Naive thymus-derived CD8-positive, alpha-beta T cell (primary cell): ENCODE data around the gene C6orf62. TPM values are rescaled to one million over a fixed set of nuclear protein-coding genes. Genes with fewer than 3 reads are reported as not detected.
"Not testable (repeated sequence)": the region's sequence is repeated elsewhere in the genome, so short reads cannot be mapped to it uniquely, and the experiment has no call there.

Experiments used
- ATAC-seq, 2 donors: fragments of 150-1000 bp; cut with Tn5 transposase in 1 of 2; sonication (Bioruptor Pico), chemical (Tn5 transposase) in 1 of 2; 1 replicate in 1 of 2; 2 replicates in 1 of 2; pipeline ENCODE4 v1.10.0; 2021; ENCODE audit warnings: mild to moderate bottlenecking in 2 of 2, moderate library complexity in 2 of 2
- POLR2A ChIA-PET: fragments of 350-600 bp; sonication (Branson Sonifier 250); formaldehyde crosslinking; loops from one replicate; lab custom pipeline; 2021; ENCODE audit warnings: antibody characterized with exemption; lab: Charles Lee
- DNase-seq, 10 donors: peaks; one replicate each; pipeline versions ENCODE4 v3.0.0 to v3.0.0-alpha.2; 2020 to 2022
- H3K27ac Mint-ChIP-seq, 10 donors: one replicate each; pipeline ENCODE4 v1.8.0; 2020 to 2022; ENCODE audit warnings: mild to moderate bottlenecking in 10 of 10, mixed read lengths in 10 of 10, moderate library complexity in 4 of 10, inconsistent platforms in 1 of 10
- H3K27me3 Mint-ChIP-seq, 5 donors: one replicate each; pipeline ENCODE4 v1.8.0; 2021 to 2022; ENCODE audit warnings: mixed read lengths in 5 of 5
- H3K36me3 Mint-ChIP-seq, 3 donors: one replicate each; pipeline ENCODE4 v1.8.0; 2020 to 2022; ENCODE audit warnings: mixed read lengths in 3 of 3, mild to moderate bottlenecking in 2 of 3, inconsistent platforms in 1 of 3
- H3K4me1 Mint-ChIP-seq, 4 donors: one replicate each; pipeline ENCODE4 v1.8.0; 2021 to 2022; ENCODE audit warnings: mixed read lengths in 4 of 4
- H3K4me3 Mint-ChIP-seq, 10 donors: one replicate each; pipeline ENCODE4 v1.8.0; 2020 to 2022; ENCODE audit warnings: mild to moderate bottlenecking in 10 of 10, mixed read lengths in 10 of 10, moderate library complexity in 6 of 10, inconsistent platforms in 1 of 10
- H3K9me3 Mint-ChIP-seq, 9 donors: one replicate each; pipeline ENCODE4 v1.8.0; 2020 to 2022; ENCODE audit warnings: mixed read lengths in 9 of 9, mild to moderate bottlenecking in 3 of 9, inconsistent platforms in 1 of 9, moderate library complexity in 1 of 9
- polyA plus RNA-seq, 3 donors: library from polyadenylated mRNA; unstranded; fragments of 300-500 nt; fragmentation: Illumina TruSeq; gene quantifications; one replicate each; pipeline ENCODE4 v1.2.3, GENCODE V29; 2021
- total RNA-seq, 8 experiments: library from RNA in 2 of 8; stranded (reverse) in 2 of 8; gene quantifications; one replicate each; pipeline ENCODE4 v1.2.3 and lab custom pipeline; 2021 to 2026

Gene C6orf62
- total and polyA plus RNA-seq, 5 experiments from 2014 or later, result 81.5 to 190 (median 126) TPM

DNA sequence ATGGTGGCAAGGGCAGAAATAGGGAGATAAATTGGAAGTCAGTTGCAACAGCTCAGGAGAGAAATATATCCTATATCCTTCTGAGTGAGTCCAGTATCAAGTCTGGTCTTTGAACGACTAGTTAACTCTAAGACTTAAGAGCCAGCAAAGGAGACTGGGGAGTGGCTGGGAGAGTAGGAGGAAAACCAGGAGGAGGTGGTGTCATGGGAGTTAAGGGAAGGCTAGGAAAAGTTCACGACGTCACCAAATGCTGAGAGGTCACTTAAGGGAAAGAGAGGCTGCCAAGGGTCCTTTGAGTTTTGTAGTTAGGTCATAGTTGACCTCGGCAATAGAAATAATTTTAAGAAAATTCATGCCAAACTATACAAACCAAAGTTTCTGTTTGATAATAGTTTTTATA, 27.0 kb downstream of the C6orf62 start:
- peaks cover 4 to 9% (median 4%) of the 10 kb centered on the region in 3 donors for H3K36me3 Mint-ChIP-seq
- ATAC-seq, result no peak
- H3K4me1 Mint-ChIP-seq, result peaks cover 14 to 21% (median 17%) of the 10 kb centered on the region in 4 donors
- POLR2A ChIA-PET, result no interaction called here
- H3K9me3 Mint-ChIP-seq, result no peaks in the 10 kb centered on the region
- no peak for DNase-seq
- H3K27me3 Mint-ChIP-seq, result no peaks in the 10 kb centered on the region
- peak overlapping the region in 7 of 10 donors; percentile 27 to 89 (median 67) for H3K27ac Mint-ChIP-seq
- no peak overlapping the region for H3K4me3 Mint-ChIP-seq

GRCh38 chr6:24691550-24691949, 27.4 kb downstream of the C6orf62 start:
- H3K27me3 Mint-ChIP-seq, result no peaks in the 10 kb centered on the region
- ATAC-seq, result no peak
- H3K27ac Mint-ChIP-seq, result peak overlapping the region in 4 of 10 donors; percentile 52 to 89 (median 76)
- H3K36me3 Mint-ChIP-seq, result peaks cover 4 to 14% (median 6%) of the 10 kb centered on the region in 3 donors
- POLR2A ChIA-PET, result no interaction called here
- H3K9me3 Mint-ChIP-seq, result no peaks in the 10 kb centered on the region
- no peak for DNase-seq
- no peak overlapping the region for H3K4me3 Mint-ChIP-seq
- H3K4me1 Mint-ChIP-seq, result peaks cover 14 to 21% (median 17%) of the 10 kb centered on the region in 4 donors

DNA sequence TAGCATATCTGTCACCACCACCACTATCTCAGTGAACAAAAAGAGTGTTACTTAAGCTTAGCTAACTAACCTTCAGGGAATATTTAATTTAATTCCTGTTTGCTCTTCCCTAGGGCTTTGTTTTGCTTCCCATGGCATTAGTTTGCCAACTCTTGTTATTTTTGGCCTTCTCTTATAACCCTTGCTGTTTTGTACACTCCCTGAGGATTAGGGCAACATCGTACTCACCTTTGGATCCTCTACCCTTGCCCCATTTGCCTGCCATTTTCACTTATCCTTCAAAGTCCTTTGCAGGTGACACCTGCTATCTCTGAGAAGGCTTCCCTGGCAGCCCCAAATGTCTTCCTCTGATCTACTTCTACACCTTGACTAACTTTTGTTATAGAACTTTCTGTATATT, 28.4 kb downstream of the C6orf62 start:
- Mint-ChIP-seq H3K4me3 (no peak overlapping the region), H3K27ac (peak overlapping the region in 2 of 10 donors; percentile 35 to 52), H3K27me3 (no peaks in the 10 kb centered on the region), H3K4me1 (peaks cover 13 to 19% (median 16%) of the 10 kb centered on the region in 4 donors), H3K9me3 (no peaks in the 10 kb centered on the region), H3K36me3 (peaks cover 4 to 15% (median 6%) of the 10 kb centered on the region in 3 donors)
- no peak for ATAC-seq
- no peak for DNase-seq
- POLR2A ChIA-PET, result no interaction called here

DNA sequence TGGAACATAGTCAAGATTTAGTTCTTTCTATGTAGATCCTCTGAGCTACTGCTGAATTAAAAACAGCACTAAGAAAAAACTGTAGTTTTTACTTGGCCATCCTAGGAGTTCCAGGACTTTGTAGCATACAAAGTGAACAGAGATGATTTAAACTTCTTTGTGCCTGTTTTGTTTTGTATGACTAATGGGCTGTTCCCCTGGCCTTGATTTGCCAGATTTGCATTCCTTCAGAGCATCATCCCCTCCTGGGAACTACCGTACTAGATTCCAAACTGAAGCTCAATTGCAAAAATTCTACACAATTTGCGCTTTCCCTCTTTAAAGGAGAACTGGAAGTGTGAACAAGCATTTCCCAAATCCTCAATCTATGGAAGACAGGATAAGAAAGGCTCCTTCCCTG, 29.0 kb downstream of the C6orf62 start:
- ATAC-seq (no peak), DNase-seq (no peak)
- H3K36me3 Mint-ChIP-seq, result peaks cover 4 to 15% (median 6%) of the 10 kb centered on the region in 3 donors
- POLR2A ChIA-PET, result no interaction called here
- H3K27me3 Mint-ChIP-seq, result no peaks in the 10 kb centered on the region
- peaks cover 9 to 15% (median 13%) of the 10 kb centered on the region in 4 donors for H3K4me1 Mint-ChIP-seq
- no peaks in the 10 kb centered on the region for H3K9me3 Mint-ChIP-seq
- no peak overlapping the region for H3K27ac Mint-ChIP-seq
- H3K4me3 Mint-ChIP-seq, result no peak overlapping the region

DNA sequence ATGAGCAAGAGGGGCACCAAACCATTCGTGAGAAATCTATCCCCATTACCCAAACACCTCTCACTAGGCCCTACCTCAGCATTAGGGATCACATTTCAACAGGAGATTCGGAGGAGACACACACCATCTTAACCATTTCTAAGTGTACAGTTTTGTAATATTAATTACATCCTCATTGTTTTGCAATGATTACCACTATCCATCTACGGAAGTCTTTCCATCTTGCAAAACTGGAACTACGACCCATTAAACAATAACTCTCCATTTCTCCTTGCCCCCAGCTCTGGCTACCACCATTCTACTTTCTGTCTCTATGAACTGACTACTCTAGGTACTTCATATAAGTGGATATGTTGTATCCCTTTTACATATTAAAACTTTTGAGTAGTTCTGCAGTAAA, 32.0 kb downstream of the C6orf62 start:
- Mint-ChIP-seq H3K9me3 (no peaks in the 10 kb centered on the region), H3K4me1 (peaks cover under 1 to 8% (median 6%) of the 10 kb centered on the region in 4 donors), H3K27ac (peak overlapping the region in 1 of 10 donors; percentile 63), H3K4me3 (no peak overlapping the region), H3K27me3 (no peaks in the 10 kb centered on the region), H3K36me3 (peaks cover 4 to 19% (median 11%) of the 10 kb centered on the region in 3 donors)
- DNase-seq, result no peak
- POLR2A ChIA-PET, result no interaction called here
- no peak for ATAC-seq

GRCh38 chr6:24686408-24686807, 32.5 kb downstream of the C6orf62 start:
- no peak for ATAC-seq
- H3K9me3 Mint-ChIP-seq, result no peaks in the 10 kb centered on the region

DNA sequence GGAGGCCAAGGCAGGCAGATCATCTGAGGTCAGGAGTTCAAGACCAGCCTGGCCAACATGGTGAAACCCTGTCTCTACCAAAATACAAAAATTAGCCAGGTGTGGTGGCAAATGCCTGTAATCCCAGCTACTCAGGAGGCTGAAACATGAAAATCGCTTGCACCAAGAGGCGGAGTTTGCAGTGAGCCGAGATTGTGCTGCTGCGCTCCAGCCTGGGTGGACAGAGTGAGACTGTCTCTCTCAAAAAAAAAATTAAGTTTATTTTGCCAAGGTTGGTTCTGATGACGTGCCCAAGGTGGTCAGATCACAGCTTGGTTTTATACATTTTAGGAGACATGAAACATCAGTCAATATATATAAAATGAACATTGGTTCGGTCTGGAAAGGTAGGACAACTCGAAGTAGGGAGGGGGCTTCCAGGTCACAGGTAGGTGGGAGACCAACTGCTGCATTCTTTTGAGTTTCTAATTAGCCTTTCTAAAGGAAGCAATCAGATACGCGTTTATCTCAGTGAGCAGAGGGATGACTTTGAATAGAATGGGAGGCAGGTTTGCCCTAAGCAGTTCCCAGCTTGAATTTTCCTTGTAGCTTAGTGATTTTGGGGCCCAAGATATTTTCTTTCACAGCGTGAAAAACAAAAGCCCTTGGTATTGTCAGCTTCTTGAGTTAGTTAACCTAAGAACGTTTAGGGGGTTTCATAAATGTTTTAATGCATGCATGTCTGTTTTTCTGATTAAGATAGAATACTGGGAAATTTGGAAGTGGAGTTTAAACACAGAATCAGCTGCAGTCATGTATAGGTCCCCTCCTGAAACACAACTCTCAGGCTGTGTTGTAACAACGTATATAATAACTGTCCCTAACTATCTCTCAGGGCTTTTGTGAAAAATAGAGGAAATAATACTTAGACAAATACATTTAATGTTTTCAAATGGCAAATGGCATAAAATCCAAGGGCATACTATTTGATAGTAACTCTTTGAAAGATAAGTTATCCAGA, 35.4 kb downstream of the C6orf62 start:
- H3K4me1 Mint-ChIP-seq, result peaks cover 0 to 10% (median 2%) of the 10 kb centered on the region in 4 donors
- no peak overlapping the region for H3K27ac Mint-ChIP-seq
- ATAC-seq (no peak), DNase-seq (no peak)
- no peaks in the 10 kb centered on the region for H3K27me3 Mint-ChIP-seq
- POLR2A ChIA-PET, result no interaction called here
- peaks cover 4 to 23% (median 13%) of the 10 kb centered on the region in 3 donors for H3K36me3 Mint-ChIP-seq
- H3K9me3 Mint-ChIP-seq, result no peaks in the 10 kb centered on the region
- H3K4me3 Mint-ChIP-seq, result no peak overlapping the region

More at GRCh38 chr6:24686408-24686807, 32.5 kb downstream of the C6orf62 start:
- H3K4me1 Mint-ChIP-seq, result peaks cover 0 to 7% (median 1%) of the 10 kb centered on the region in 4 donors
- DNase-seq, result no peak
- no peak overlapping the region for H3K4me3 Mint-ChIP-seq
- H3K36me3 Mint-ChIP-seq, result peaks cover 4 to 22% (median 13%) of the 10 kb centered on the region in 3 donors
- no peaks in the 10 kb centered on the region for H3K27me3 Mint-ChIP-seq
- peak overlapping the region in 1 of 10 donors; percentile 63 for H3K27ac Mint-ChIP-seq
- POLR2A ChIA-PET, result no interaction called here

DNA sequence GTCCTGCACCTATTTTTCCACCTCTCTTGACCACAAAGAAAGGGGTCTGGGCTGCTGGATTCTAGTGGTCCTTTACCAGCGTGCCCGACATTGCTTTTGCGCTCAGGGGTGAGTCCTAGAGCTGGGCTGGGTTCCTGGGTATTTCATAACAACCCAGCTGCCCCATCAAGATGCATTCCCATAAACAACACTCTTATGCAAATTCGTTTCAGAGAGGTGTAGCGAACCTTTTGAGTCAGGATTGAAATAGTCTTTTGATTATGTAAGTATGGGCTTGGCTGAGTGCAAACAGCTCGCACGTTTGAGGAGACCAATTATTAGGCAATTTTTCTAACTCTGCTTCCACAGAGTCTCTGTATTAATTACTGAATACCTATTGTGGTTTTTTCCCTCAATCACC, 38.4 kb downstream of the C6orf62 start:
- Mint-ChIP-seq H3K36me3 (peaks cover 0 to 8% (median 7%) of the 10 kb centered on the region in 3 donors), H3K27ac (no peak overlapping the region), H3K9me3 (no peaks in the 10 kb centered on the region), H3K27me3 (no peaks in the 10 kb centered on the region), H3K4me1 (peaks cover 0 to 9% (median 2%) of the 10 kb centered on the region in 4 donors), H3K4me3 (no peak overlapping the region)
- POLR2A ChIA-PET, result no interaction called here
- ATAC-seq (no peak), DNase-seq (no peak)

DNA sequence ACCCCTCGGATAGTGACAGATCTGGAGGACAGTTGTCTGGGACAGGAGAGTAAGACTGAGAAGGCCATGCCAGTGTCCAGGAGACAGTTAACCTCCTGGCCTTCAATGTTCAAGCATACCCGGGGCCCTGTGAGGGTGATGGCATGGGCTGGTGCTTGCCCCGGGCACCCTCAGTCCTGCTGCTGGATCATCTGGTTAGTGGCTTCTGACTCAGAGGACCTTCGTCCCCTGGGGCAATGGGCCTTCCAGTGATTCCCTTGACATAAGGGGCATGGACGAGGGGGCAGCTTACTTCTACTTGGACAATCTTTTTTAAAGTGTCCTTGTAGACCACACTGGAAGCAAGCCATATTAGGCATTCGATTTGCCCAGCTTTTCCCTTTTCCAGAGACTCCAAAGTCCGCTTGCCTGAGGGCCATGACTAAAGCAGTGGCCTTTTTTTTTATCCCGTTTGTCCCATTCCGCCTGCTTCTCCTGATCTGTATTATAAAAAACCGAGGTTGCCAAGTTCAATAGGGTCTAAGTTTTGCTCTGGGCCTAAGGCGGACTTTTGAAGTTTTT, 40.1 kb downstream of the C6orf62 start:
- POLR2A ChIA-PET, result not testable (repeated sequence)

GRCh38 chr6:24673625-24674024, 45.3 kb downstream of the C6orf62 start:
- Mint-ChIP-seq H3K27ac (no peak overlapping the region), H3K4me1 (peaks cover 6 to 8% (median 7%) of the 10 kb centered on the region in 4 donors), H3K27me3 (no peaks in the 10 kb centered on the region), H3K9me3 (peaks cover 0 to 16% (median 3%) of the 10 kb centered on the region in 9 donors), H3K36me3 (peaks cover 0 to 11% (median 3%) of the 10 kb centered on the region in 3 donors), H3K4me3 (no peak overlapping the region)
- ATAC-seq, result no peak
- DNase-seq, result no peak
- POLR2A ChIA-PET, result no interaction called here

More for the DNA sequence above, 40.1 kb downstream of the C6orf62 start:
- peak overlapping the region in 1 of 10 donors; percentile 38 for H3K27ac Mint-ChIP-seq
- DNase-seq, H3K4me3 Mint-ChIP-seq, H3K9me3 Mint-ChIP-seq, H3K36me3 Mint-ChIP-seq, H3K27me3 Mint-ChIP-seq, ATAC-seq: not testable (repeated sequence)
- H3K4me1 Mint-ChIP-seq, result peaks cover 0 to 10% (median 2%) of the 10 kb centered on the region in 4 donors

DNA sequence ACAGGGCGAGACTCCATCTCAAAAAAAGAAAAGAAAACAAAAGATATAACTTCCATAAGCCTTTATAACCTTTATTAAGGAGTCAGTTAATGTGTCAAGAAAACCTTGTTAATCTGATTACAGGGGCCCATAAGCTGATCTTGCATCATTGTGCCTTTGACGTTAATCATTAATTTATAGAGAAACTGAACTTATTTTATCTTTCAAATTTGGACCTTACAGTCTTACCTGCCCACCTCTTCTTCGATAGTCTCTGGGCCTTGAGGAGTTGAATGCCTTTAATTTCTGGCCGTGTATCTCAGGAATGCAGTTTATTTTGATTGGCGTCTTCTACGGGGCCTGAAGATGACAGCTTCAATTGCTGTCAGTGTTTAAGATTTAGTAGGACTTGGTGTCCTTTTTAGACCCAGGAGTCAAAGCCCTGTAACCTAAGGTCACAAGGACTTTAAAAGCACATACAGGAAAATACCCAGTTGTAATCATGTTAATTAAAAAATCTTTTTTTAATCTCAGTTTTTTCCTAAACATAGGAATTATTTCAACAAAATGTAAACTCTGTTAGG, 46.3 kb downstream of the C6orf62 start:
- POLR2A ChIA-PET, result no interaction called here
- no peak for DNase-seq
- Mint-ChIP-seq H3K36me3 (peaks cover 0 to 11% (median 3%) of the 10 kb centered on the region in 3 donors), H3K4me1 (peaks cover 8 to 16% (median 13%) of the 10 kb centered on the region in 4 donors), H3K27me3 (no peaks in the 10 kb centered on the region), H3K4me3 (no peak overlapping the region), H3K27ac (no peak overlapping the region), H3K9me3 (peaks cover 0 to 16% (median 3%) of the 10 kb centered on the region in 9 donors)
- no peak for ATAC-seq

DNA sequence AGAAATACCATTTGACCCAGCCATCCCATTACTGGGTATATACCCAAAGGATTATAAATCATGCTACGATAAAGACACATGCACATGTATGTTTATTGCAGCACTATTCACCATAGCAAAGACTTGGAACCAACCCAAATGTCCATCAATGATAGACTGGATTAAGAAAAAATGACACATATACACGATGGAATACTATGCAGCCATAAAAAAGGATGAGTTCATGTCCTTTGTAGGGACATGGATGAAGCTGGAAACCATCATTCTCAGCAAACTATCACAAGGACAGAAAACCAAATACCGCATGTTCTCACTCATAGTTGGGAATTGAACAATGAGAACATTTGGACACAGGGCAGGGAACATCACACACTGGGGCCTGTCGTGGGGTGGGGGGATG, 47.9 kb downstream of the C6orf62 start:
- POLR2A ChIA-PET, ATAC-seq, DNase-seq, H3K27me3 Mint-ChIP-seq, H3K27ac Mint-ChIP-seq, H3K4me3 Mint-ChIP-seq: not testable (repeated sequence)
- Mint-ChIP-seq H3K9me3 (peaks cover 0 to 16% (median 3%) of the 10 kb centered on the region in 9 donors), H3K36me3 (peaks cover 0 to 11% (median 3%) of the 10 kb centered on the region in 3 donors), H3K4me1 (peaks cover 15 to 30% (median 28%) of the 10 kb centered on the region in 4 donors)
